Measurements from ENCODE around the gene RALGPS1. TPM values are rescaled to one million over a fixed set of nuclear protein-coding genes. Genes with fewer than 3 reads are reported as not detected.

RALGPS1 gene
- polyA plus RNA-seq, 1 experiment, result 1.7 TPM

GRCh38 chr9:127136081-127136879 is 221.7 kb downstream of the RALGPS1 start:
- Histone ChIP-seq H3K27me3 (ENCODE audit: control insufficient read depth, insufficient read depth, low read length) (no peaks in the 10 kb centered on the region), H3K4me3 (ENCODE audit: low read depth, low read length) (no peak overlapping the region), H3K36me3 (ENCODE audit: control insufficient read depth, insufficient read depth, low read length) (no peaks in the 10 kb centered on the region)
- POLR2A ChIA-PET, result no interaction called here
- TF ChIP-seq, protein P1, sequence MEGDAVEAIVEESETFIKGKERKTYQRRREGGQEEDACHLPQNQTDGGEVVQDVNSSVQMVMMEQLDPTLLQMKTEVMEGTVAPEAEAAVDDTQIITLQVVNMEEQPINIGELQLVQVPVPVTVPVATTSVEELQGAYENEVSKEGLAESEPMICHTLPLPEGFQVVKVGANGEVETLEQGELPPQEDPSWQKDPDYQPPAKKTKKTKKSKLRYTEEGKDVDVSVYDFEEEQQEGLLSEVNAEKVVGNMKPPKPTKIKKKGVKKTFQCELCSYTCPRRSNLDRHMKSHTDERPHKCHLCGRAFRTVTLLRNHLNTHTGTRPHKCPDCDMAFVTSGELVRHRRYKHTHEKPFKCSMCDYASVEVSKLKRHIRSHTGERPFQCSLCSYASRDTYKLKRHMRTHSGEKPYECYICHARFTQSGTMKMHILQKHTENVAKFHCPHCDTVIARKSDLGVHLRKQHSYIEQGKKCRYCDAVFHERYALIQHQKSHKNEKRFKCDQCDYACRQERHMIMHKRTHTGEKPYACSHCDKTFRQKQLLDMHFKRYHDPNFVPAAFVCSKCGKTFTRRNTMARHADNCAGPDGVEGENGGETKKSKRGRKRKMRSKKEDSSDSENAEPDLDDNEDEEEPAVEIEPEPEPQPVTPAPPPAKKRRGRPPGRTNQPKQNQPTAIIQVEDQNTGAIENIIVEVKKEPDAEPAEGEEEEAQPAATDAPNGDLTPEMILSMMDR (IDR thresholded peaks at IDR 0.05; ENCODE audit: insufficient read depth, low read depth, low read length), result no peak
- CTCF ChIA-PET, result no interaction called here
- no peak for DNase-seq (ENCODE audit: low read depth)

GRCh38 chr9:127136880-127137639 is 222.5 kb downstream of the RALGPS1 start:
- no peaks in the 10 kb centered on the region for H3K27me3 ChIP-seq (ENCODE audit: control insufficient read depth, insufficient read depth, low read length)
- TF ChIP-seq, protein P1 (IDR thresholded peaks at IDR 0.05; ENCODE audit: insufficient read depth, low read depth, low read length), result no peak
- DNase-seq (ENCODE audit: low read depth), result no peak
- ChIA-PET POLR2A (no interaction called here), CTCF (interaction anchor here (0.7 kb wide), 1 partner anchor 12 kb away, joined by 3 read pairs; no protein-coding TSS in a partner anchor)
- no peak overlapping the region for H3K4me3 ChIP-seq (ENCODE audit: low read depth, low read length)
- no peaks in the 10 kb centered on the region for H3K36me3 ChIP-seq (ENCODE audit: control insufficient read depth, insufficient read depth, low read length)

- ChIA-PET CTCF (interaction anchor here (0.7 to 1.0 kb wide), 2 partner anchors 12 to 54 kb away, joined by 3 read pairs; no protein-coding TSS in a partner anchor), POLR2A (no interaction called here)
- TF ChIP-seq, protein P1 (IDR thresholded peaks at IDR 0.05; ENCODE audit: insufficient read depth, low read depth, low read length), result no peak
- H3K36me3 ChIP-seq (ENCODE audit: control insufficient read depth, insufficient read depth, low read length), result no peaks in the 10 kb centered on the region
- no peak overlapping the region for H3K4me3 ChIP-seq (ENCODE audit: low read depth, low read length)
- H3K27me3 ChIP-seq (ENCODE audit: control insufficient read depth, insufficient read depth, low read length), result no peaks in the 10 kb centered on the region
- DNase-seq (ENCODE audit: low read depth), result no peak
These were observed 223.2 kb downstream of the RALGPS1 start for GRCh38 chr9:127137640-127138360.

DNA sequence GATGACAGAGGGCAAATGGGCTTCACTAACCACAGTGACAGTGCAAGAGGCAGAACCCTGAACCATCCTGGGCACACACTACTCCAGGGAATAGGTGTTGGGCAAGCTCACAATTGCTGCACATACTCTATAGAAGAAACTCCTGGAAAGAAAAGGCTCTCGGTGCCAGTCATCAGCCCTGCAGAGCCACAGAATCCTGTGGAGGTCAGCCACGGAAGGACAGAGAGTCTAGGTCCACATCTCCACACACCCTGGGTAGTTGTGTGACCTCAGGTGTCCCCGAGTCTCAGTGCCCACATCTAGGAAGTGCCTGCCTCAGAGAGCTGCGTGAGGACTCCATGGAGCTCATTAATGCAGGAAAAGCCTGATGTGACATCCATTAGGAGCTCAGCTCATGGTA is 223.9 kb downstream of the RALGPS1 start:
- no peak overlapping the region for H3K4me3 ChIP-seq (ENCODE audit: low read depth, low read length)
- TF ChIP-seq, protein P1 (IDR thresholded peaks at IDR 0.05; ENCODE audit: insufficient read depth, low read depth, low read length), result no peak
- H3K27me3 ChIP-seq (ENCODE audit: control insufficient read depth, insufficient read depth, low read length), result no peaks in the 10 kb centered on the region
- ChIA-PET CTCF (interaction anchor here (1.0 kb wide), 1 partner anchor 54 kb away, joined by 3 read pairs; no protein-coding TSS in a partner anchor), POLR2A (no interaction called here)
- no peaks in the 10 kb centered on the region for H3K36me3 ChIP-seq (ENCODE audit: control insufficient read depth, insufficient read depth, low read length)
- DNase-seq (ENCODE audit: low read depth), result no peak

Measured in BJ (cell line).